Esophagus squamous epithelium (tissue), 4 donors: ENCODE results near the gene IL3RA.

Experiments used
- POLR2A ChIP-seq, 4 donors: fragments of 450-650 bp; IDR thresholded peaks; one replicate each; pipeline ENCODE4 v1.6.1; 2017; ENCODE audit warnings: antibody characterized with exemption in 4 of 4, mild to moderate bottlenecking in 4 of 4, moderate library complexity in 3 of 4
- TF ChIP-seq, protein P1 (sequence below), 6 experiments: fragments of 450-650 bp in 4 of 6; fragments of 200-600 bp in 2 of 6; sonication (generic) in 2 of 6; IDR thresholded peaks; one replicate each; pipeline ENCODE4 v1.5.1; 2016 to 2019; ENCODE audit warnings: antibody characterized with exemption in 6 of 6, mild to moderate bottlenecking in 4 of 6, moderate library complexity in 4 of 6

DNA sequence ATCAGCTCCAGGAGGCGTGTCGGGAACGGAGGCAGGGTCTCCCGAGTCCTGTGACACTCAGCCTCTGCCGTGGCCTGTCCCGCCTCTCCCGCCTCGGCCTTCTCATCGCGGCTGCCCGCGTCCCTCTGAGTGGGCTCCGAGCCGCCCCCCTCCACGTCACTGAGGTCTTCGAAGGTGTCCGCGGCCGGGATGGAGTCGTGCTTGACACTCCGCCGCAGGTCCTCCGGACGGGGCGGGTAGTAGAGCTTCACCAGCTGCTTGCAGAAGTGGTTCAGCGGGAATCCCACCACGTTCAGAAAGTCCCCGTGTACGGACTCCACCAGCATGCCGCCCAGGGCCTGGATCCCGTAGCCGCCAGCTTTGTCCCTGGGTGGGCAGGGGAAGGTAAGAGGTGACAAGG, 91.2 kb downstream of the IL3RA start:
- no peak for TF ChIP-seq POLR2A (IDR thresholded peaks at IDR 0.05)
- TF ChIP-seq, protein P1, sequence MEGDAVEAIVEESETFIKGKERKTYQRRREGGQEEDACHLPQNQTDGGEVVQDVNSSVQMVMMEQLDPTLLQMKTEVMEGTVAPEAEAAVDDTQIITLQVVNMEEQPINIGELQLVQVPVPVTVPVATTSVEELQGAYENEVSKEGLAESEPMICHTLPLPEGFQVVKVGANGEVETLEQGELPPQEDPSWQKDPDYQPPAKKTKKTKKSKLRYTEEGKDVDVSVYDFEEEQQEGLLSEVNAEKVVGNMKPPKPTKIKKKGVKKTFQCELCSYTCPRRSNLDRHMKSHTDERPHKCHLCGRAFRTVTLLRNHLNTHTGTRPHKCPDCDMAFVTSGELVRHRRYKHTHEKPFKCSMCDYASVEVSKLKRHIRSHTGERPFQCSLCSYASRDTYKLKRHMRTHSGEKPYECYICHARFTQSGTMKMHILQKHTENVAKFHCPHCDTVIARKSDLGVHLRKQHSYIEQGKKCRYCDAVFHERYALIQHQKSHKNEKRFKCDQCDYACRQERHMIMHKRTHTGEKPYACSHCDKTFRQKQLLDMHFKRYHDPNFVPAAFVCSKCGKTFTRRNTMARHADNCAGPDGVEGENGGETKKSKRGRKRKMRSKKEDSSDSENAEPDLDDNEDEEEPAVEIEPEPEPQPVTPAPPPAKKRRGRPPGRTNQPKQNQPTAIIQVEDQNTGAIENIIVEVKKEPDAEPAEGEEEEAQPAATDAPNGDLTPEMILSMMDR (IDR thresholded peaks at IDR 0.05) = no peak
